Measurements from ENCODE around the gene BSCL2. TPM values are rescaled to one million over a fixed set of nuclear protein-coding genes. Genes with fewer than 3 reads are reported as not detected.

BSCL2 gene
- total RNA-seq, 1 experiment from 2014 or later: 82.1 TPM

GRCh38 chr11:62719302-62719978, 12.2 kb upstream of the BSCL2 start:
- Histone ChIP-seq H3K36me3 (ENCODE audit: control insufficient read depth, insufficient read depth, low read length) (peaks cover 61% of the 10 kb centered on the region), H3K27me3 (ENCODE audit: control insufficient read depth, insufficient read depth, low read length) (no peaks in the 10 kb centered on the region), H3K4me1 (ENCODE audit: control insufficient read depth, insufficient read depth, low read length) (peaks cover 4% of the 10 kb centered on the region), H3K9me3 (ENCODE audit: control insufficient read depth, insufficient read depth, low read depth, low read length) (no peaks in the 10 kb centered on the region), H3K4me3 (ENCODE audit: low read depth in 2 of 2, low read length in 2 of 2) (no peak overlapping the region), H3K27ac (ENCODE audit: low read length) (no peak overlapping the region)
- no peak for TF ChIP-seq REST (IDR thresholded peaks at IDR 0.05; ENCODE audit: insufficient read depth in 1 of 2, low read depth in 2 of 2, low read length in 1 of 2)
- TF ChIP-seq TCF7L2 (IDR thresholded peaks at IDR 0.05; ENCODE audit: low read depth, low read length): no peak
- TF ChIP-seq SIN3A (IDR thresholded peaks at IDR 0.05; ENCODE audit: borderline replicate concordance, insufficient read depth, low read depth, low read length): no peak
- TF ChIP-seq CTCF (IDR thresholded peaks at IDR 0.05): no peak
- TF ChIP-seq POLR2AphosphoS5 (IDR thresholded peaks at IDR 0.05; ENCODE audit: low read depth, low read length): no peak
- POLR2A ChIA-PET: no interaction called here
- CTCF ChIA-PET: no interaction called here
- DNase-seq (ENCODE audit: low read depth, low spot score) (no peak), ATAC-seq (no peak)
- intact Hi-C loops (cut with micrococcal nuclease; ENCODE audit: unreplicated experiment): no loop called here
- in situ Hi-C loops (cut with HindIII; ENCODE audit: low pct_unique_long_range_greater_than_20kb, low sequenced_read_pairs): no loop called here
- BruUV-seq (replicated peaks): no TSS peak

GRCh38 chr11:62716816-62717215, 9.6 kb upstream of the BSCL2 start:
- DNase-seq (ENCODE audit: low read depth, low spot score) (no peak), ATAC-seq (no peak)
- H3K27me3 ChIP-seq (ENCODE audit: control insufficient read depth, insufficient read depth, low read length): no peaks in the 10 kb centered on the region
- H3K4me1 ChIP-seq (ENCODE audit: control insufficient read depth, insufficient read depth, low read length): peaks cover 4% of the 10 kb centered on the region; the same call in 1 of the 2 replicates
- H3K27ac ChIP-seq (ENCODE audit: low read length): no peak overlapping the region
- no peak overlapping the region for H3K4me3 ChIP-seq (ENCODE audit: low read depth in 2 of 2, low read length in 2 of 2)
- in situ Hi-C loops (cut with HindIII; ENCODE audit: low pct_unique_long_range_greater_than_20kb, low sequenced_read_pairs) (no loop called here), intact Hi-C loops (cut with micrococcal nuclease; ENCODE audit: unreplicated experiment) (no loop called here)
- ChIA-PET POLR2A (no interaction called here), CTCF (no interaction called here)
- no peaks in the 10 kb centered on the region for H3K9me3 ChIP-seq (ENCODE audit: control insufficient read depth, insufficient read depth, low read depth, low read length)
- BruUV-seq (replicated peaks): no TSS peak
- TF ChIP-seq SIN3A (IDR thresholded peaks at IDR 0.05; ENCODE audit: borderline replicate concordance, insufficient read depth, low read depth, low read length) (no peak), CTCF (IDR thresholded peaks at IDR 0.05) (no peak), REST (IDR thresholded peaks at IDR 0.05; ENCODE audit: insufficient read depth in 1 of 2, low read depth in 2 of 2, low read length in 1 of 2) (no peak), TCF7L2 (IDR thresholded peaks at IDR 0.05; ENCODE audit: low read depth, low read length) (no peak), POLR2AphosphoS5 (IDR thresholded peaks at IDR 0.05; ENCODE audit: low read depth, low read length) (no peak)
- H3K36me3 ChIP-seq (ENCODE audit: control insufficient read depth, insufficient read depth, low read length): peaks cover 47% of the 10 kb centered on the region

Measured in Panc1 (cell line).